K562 (cell line): ENCODE measurements around the gene C10orf53.

Experiments
- COPS2 ChIP-seq: fragments of 450-650 bp; conservative IDR thresholded peaks from 2 replicates; pipeline ENCODE4 v1.6.1; 2016; ENCODE audit warnings: mild to moderate bottlenecking, moderate library complexity
- CTCF ChIP-seq, 3 experiments: IDR thresholded peaks in 2 of 3; conservative IDR thresholded peaks in 1 of 3; 2 replicates each; pipeline ENCODE4 v1.5.1; 2011 to 2012; ENCODE audit warnings: low read length in 3 of 3, mild to moderate bottlenecking in 3 of 3, control low read depth in 2 of 3, improper control_type of control experiment in 1 of 3, inconsistent platforms in 1 of 3, low read depth in 1 of 3, mixed read lengths in 1 of 3, moderate library complexity in 1 of 3; ENCODE audit not compliant: insufficient read depth in 2 of 3
- HDAC1 ChIP-seq, 2 experiments: fragments of 450-650 bp; IDR thresholded peaks; 2 replicates each; pipeline ENCODE4 v1.6.1; 2016 to 2017; ENCODE audit warnings: inconsistent platforms in 1 of 2, mild to moderate bottlenecking in 1 of 2, moderate library complexity in 1 of 2
- KAT7 ChIP-seq: sonication (generic); formaldehyde crosslinking; IDR thresholded peaks from 2 replicates; pipeline ENCODE4 v1.8.0; 2022; ENCODE audit warnings: missing genetic modification reagents, mild to moderate bottlenecking, borderline replicate concordance
- RNF2 ChIP-seq: sonication (generic); IDR thresholded peaks from 2 replicates; pipeline ENCODE4 v1.6.1; 2016

- TF ChIP-seq RNF2 (no peak), COPS2 (no peak), CTCF (IDR thresholded peaks at IDR 0.05 in 2 of 3, conservative IDR thresholded peaks at IDR 0.05 in 1 of 3; ENCODE audit: insufficient read depth in 2 of 3, low read depth in 1 of 3, low read length in 3 of 3) (no peak), KAT7 (CRISPR knock-in tag) (no peak), HDAC1 (IDR thresholded peaks at IDR 0.05) (no peak)
Measured at GRCh38 chr10:49696311-49696710, 16.9 kb downstream of the C10orf53 start.
